Hematopoietic multipotent progenitor cell treated with erythropoietin and hydrocortisone succinate and interleukin-3 and kit ligand, for 4 days (in vitro differentiated cells): ENCODE measurements around the gene PTGFR.
A peak's percentile ranks its signal among the peaks of the same experiment; 100 is the strongest.

Source experiments
- DNase-seq: peaks from one replicate; pipeline ENCODE4 v3.0.0-alpha.2; 2015

The PTGFR gene

GRCh38 chr1:78520843-78521242 is 30.1 kb downstream of the PTGFR start:
- DNase-seq: no peak

GRCh38 chr1:78522136-78522535 is 31.4 kb downstream of the PTGFR start:
- no peak for DNase-seq

GRCh38 chr1:78526496-78526895 is 35.7 kb downstream of the PTGFR start:
- DNase-seq: no peak

GRCh38 chr1:78527706-78528105 is 36.9 kb downstream of the PTGFR start:
- DNase-seq: no peak

GRCh38 chr1:78533527-78533926 is 42.8 kb downstream of the PTGFR start:
- DNase-seq: no peak

- no peak for DNase-seq
These were observed 44.5 kb downstream of the PTGFR start for GRCh38 chr1:78535286-78535685.

GRCh38 chr1:78536427-78536826 is 45.7 kb downstream of the PTGFR start:
- DNase-seq: no peak

- DNase-seq: no peak
These were observed 49.3 kb downstream of the PTGFR start for GRCh38 chr1:78540048-78540447.

GRCh38 chr1:78541479-78541878 is 50.7 kb downstream of the PTGFR start:
- no peak for DNase-seq

GRCh38 chr1:78543941-78544643 is 53.3 kb downstream of the PTGFR start:
- no peak for DNase-seq

GRCh38 chr1:78547081-78547480 is 56.3 kb downstream of the PTGFR start:
- DNase-seq: no peak

- no peak for DNase-seq
These were observed 58.6 kb downstream of the PTGFR start for GRCh38 chr1:78549331-78549730.

GRCh38 chr1:78549891-78550290 is 59.1 kb downstream of the PTGFR start:
- DNase-seq: no peak

- peak; percentile 43 for DNase-seq
These were observed 63.1 kb downstream of the PTGFR start for GRCh38 chr1:78553859-78554258.

GRCh38 chr1:78554840-78555239 is 64.1 kb downstream of the PTGFR start:
- no peak for DNase-seq

GRCh38 chr1:78559680-78560079 is 68.9 kb downstream of the PTGFR start:
- DNase-seq: no peak

- DNase-seq: no peak
These were observed 70.0 kb downstream of the PTGFR start for GRCh38 chr1:78560811-78561210.

GRCh38 chr1:78561856-78562255 is 71.1 kb downstream of the PTGFR start:
- no peak for DNase-seq

GRCh38 chr1:78565393-78565792 is 74.6 kb downstream of the PTGFR start:
- DNase-seq: no peak

GRCh38 chr1:78570539-78570938 is 79.8 kb downstream of the PTGFR start:
- peak; percentile 5 for DNase-seq

- DNase-seq: no peak
These were observed 86.7 kb downstream of the PTGFR start for GRCh38 chr1:78577257-78578100.

- DNase-seq: no peak
These were observed 95.8 kb downstream of the PTGFR start for GRCh38 chr1:78586572-78586971.

GRCh38 chr1:78587211-78587610 is 96.4 kb downstream of the PTGFR start:
- no peak for DNase-seq
